Keratinocyte (primary cell): Measurements from ENCODE around the gene MFRP. TPM values are rescaled to one million over a fixed set of nuclear protein-coding genes. Genes with fewer than 3 reads are reported as not detected.
A peak's percentile ranks its signal among the peaks of the same experiment; 100 is the strongest.

Experiments
- DNase-seq: peaks from one replicate; pipeline ENCODE4 v3.0.0-alpha.2; 2011; ENCODE audit warnings: low read depth, missing footprints, low spot score
- FAIRE-seq: peaks from 2 replicates; lab custom pipeline; 2011; peaks lifted over from hg19 to GRCh38; lab: Jason Lieb, UNC
- H2AFZ ChIP-seq: 2 replicates; pipeline ENCODE4 v1.6.0; 2012; ENCODE audit warnings: low read length, control low read depth, inconsistent platforms; ENCODE audit not compliant: control insufficient read depth
- H3K27ac ChIP-seq: 2 replicates; pipeline ENCODE4 v1.5.1; 2011; ENCODE audit warnings: low read length; ENCODE audit not compliant: control insufficient read depth, insufficient read depth
- H3K27me3 ChIP-seq: 3 replicates; pipeline ENCODE4 v1.6.0; 2011; ENCODE audit warnings: low read length; ENCODE audit not compliant: control insufficient read depth, insufficient read depth; ENCODE audit errors: extremely low read depth
- H3K36me3 ChIP-seq, 2 experiments: 2 replicates in 1 of 2; 3 replicates in 1 of 2; pipeline ENCODE4 v1.5.1; 2011; ENCODE audit warnings: low read length in 2 of 2, mild to moderate bottlenecking in 1 of 2; ENCODE audit not compliant: control insufficient read depth in 2 of 2, insufficient read depth in 2 of 2; ENCODE audit errors: extremely low read depth in 1 of 2
- H3K4me1 ChIP-seq: 3 replicates; pipeline ENCODE4 v1.5.1; 2011; ENCODE audit warnings: low read length; ENCODE audit not compliant: control insufficient read depth, insufficient read depth; ENCODE audit errors: extremely low read depth
- H3K4me2 ChIP-seq: 3 replicates; pipeline ENCODE4 v1.6.0; 2011; ENCODE audit warnings: low read depth, low read length; ENCODE audit not compliant: control insufficient read depth, insufficient read depth; ENCODE audit errors: extremely low read depth
- H3K4me3 ChIP-seq, 3 experiments: fragments of 200-600 bp in 1 of 3; sonication (generic) in 1 of 3; 2 replicates in 2 of 3; 3 replicates in 1 of 3; pipeline ENCODE4 v1.5.1; 2011 to 2016; ENCODE audit warnings: low read length in 3 of 3, mild to moderate bottlenecking in 3 of 3, control low read depth in 2 of 3, inconsistent platforms in 1 of 3, low read depth in 1 of 3, mixed read lengths in 1 of 3, mixed run types in 1 of 3, moderate library complexity in 1 of 3; ENCODE audit not compliant: control insufficient read depth in 2 of 3, insufficient read depth in 2 of 3; ENCODE audit errors: extremely low read depth in 1 of 3
- H3K79me2 ChIP-seq: 2 replicates; pipeline ENCODE4 v1.6.0; 2012; ENCODE audit warnings: low read length; ENCODE audit not compliant: control insufficient read depth, insufficient read depth
- H3K9ac ChIP-seq: 3 replicates; pipeline ENCODE4 v1.6.0; 2011; ENCODE audit warnings: low read length; ENCODE audit not compliant: control insufficient read depth, insufficient read depth; ENCODE audit errors: extremely low read depth
- H3K9me1 ChIP-seq: 3 replicates; pipeline ENCODE4 v1.6.0; 2011; ENCODE audit warnings: low read length; ENCODE audit not compliant: control insufficient read depth, insufficient read depth; ENCODE audit errors: extremely low read depth
- H3K9me3 ChIP-seq: 2 replicates; pipeline ENCODE4 v1.5.1; 2012; ENCODE audit warnings: low read depth, low read length; ENCODE audit not compliant: control insufficient read depth
- H4K20me1 ChIP-seq: 3 replicates; pipeline ENCODE4 v1.6.0; 2011; ENCODE audit warnings: low read length; ENCODE audit not compliant: control insufficient read depth, insufficient read depth; ENCODE audit errors: extremely low read depth
- CTCF ChIP-seq, 3 experiments: IDR thresholded peaks in 1 of 3; conservative IDR thresholded peaks in 1 of 3; optimal IDR thresholded peaks in 1 of 3; 2 replicates in 2 of 3; 3 replicates in 1 of 3; pipeline versions ENCODE3 to v1.5.1; 2011; ENCODE audit warnings: low read length in 3 of 3, mild to moderate bottlenecking in 3 of 3, moderate library complexity in 2 of 3, control low read depth in 1 of 3, inconsistent platforms in 1 of 3; ENCODE audit not compliant: insufficient read depth in 2 of 3; ENCODE audit errors: extremely low read depth in 1 of 3
- EZH2 ChIP-seq: IDR thresholded peaks from one replicate; pipeline ENCODE4 v1.6.1; 2012; ENCODE audit warnings: inconsistent platforms, mild to moderate bottlenecking, low read length, moderate library complexity
- dilution Hi-C: fragments of 300-500 bp; cut with MboI; formaldehyde crosslinking; loops from one replicate; pipeline ENCODE4 v1.7.0; 2020; ENCODE audit warnings: low sequenced_read_pairs; ENCODE audit not compliant: extremely low pct_ligation_motif_present
- polyA plus RNA-seq, 5 experiments: library from polyadenylated mRNA; depleted of rRNA in 3 of 5; stranded (reverse) in 3 of 5; stranded (forward) in 1 of 5; unstranded in 1 of 5; fragments of >200 nt; gene quantifications; 1 replicate in 1 of 5; 2 replicates in 3 of 5; 3 replicates in 1 of 5; pipeline versions ENCODE4 v1.2.1 to v1.2.3, GENCODE V29; 2011 to 2012; ENCODE audit warnings: missing spikeins in 2 of 5, low read depth in 1 of 5, low replicate concordance in 1 of 5

Gene MFRP
- polyA plus RNA-seq, 1 donor (not counting 4 experiments of a cell fraction or from before 2014, with no cell fraction given) = not detected

DNA sequence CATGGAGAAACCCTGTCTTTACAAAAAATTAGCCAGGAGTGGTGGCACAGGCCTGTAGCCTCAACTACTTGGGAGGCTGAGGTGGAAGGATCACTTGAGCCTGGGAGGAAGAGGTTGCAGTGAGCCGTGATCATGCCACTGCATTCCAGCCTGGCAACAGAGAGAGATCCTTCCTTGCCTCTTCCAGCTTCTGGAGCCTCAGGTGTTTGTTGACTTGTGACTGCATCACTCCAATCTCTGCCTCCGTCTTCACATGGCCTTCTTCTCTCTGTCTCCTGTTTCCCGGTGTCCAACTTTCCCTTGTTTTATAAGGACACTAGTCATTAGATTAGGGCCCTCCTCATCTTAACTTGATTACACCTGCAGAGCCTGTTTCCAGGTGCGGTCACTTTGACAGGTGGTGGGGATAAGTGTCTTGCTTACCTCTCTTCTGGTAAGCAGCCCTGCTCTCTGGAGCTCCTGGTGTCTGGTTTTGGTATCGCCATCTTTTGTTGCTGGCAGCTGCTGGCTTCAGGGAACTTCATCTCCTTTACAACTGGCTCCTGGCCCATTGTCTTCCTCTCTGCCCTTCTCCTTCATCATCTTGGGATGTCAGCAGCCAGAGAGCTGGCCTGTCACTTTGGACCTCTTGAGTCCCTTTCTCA is 43.2 kb upstream of the MFRP start:
- Histone ChIP-seq H3K9me1 (no peaks in the 10 kb centered on the region), H3K9me3 (no peaks in the 10 kb centered on the region), H3K36me3 (no peaks in the 10 kb centered on the region), H4K20me1 (no peaks in the 10 kb centered on the region), H3K4me2 (no peak overlapping the region), H3K4me3 (no peak overlapping the region), H3K9ac (no peak overlapping the region), H3K79me2 (no peaks in the 10 kb centered on the region), H3K4me1 (no peaks in the 10 kb centered on the region), H2AFZ (no peak overlapping the region), H3K27me3 (no peaks in the 10 kb centered on the region), H3K27ac (no peak overlapping the region)
- FAIRE-seq = no peak
- dilution Hi-C loops = no loop called here
- DNase-seq = no peak
- TF ChIP-seq EZH2 (no peak), CTCF (optimal IDR thresholded peaks at IDR 0.05 in 1 of 3, IDR thresholded peaks at IDR 0.05 in 1 of 3, conservative IDR thresholded peaks at IDR 0.05 in 1 of 3; ENCODE audit: extremely low read depth in 1 of 3, insufficient read depth in 2 of 3, low read length in 3 of 3) (peak; percentile 40 to 63 (median 49))

DNA sequence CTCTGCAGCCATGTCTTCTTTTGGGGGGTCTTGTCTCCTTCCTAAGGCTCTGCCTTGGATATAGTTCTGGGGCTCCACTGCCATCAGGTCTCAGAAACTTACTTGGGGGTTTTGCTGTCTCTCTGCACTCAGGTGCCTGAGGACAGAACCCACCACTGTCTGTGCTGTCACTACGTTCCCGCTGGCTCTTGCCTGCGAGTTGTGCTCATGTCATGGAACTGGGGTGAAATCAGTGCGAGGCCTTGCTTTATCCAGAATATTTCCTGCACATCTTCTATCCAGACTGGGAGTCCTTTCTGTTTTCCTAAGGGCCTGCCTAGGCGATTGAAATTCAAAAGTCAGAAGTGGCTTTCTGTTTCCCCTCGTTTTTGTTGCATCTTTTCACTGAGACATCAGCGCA is 41.6 kb upstream of the MFRP start:
- Histone ChIP-seq H2AFZ (no peak overlapping the region), H3K36me3 (no peaks in the 10 kb centered on the region), H3K79me2 (no peaks in the 10 kb centered on the region), H3K9me1 (no peaks in the 10 kb centered on the region), H3K4me1 (no peaks in the 10 kb centered on the region), H3K27ac (no peak overlapping the region), H3K4me2 (no peak overlapping the region), H4K20me1 (no peaks in the 10 kb centered on the region), H3K9me3 (no peaks in the 10 kb centered on the region), H3K9ac (no peak overlapping the region), H3K4me3 (no peak overlapping the region), H3K27me3 (peaks cover under 1% of the 10 kb centered on the region)
- FAIRE-seq (no peak), DNase-seq (no peak)
- TF ChIP-seq CTCF (optimal IDR thresholded peaks at IDR 0.05 in 1 of 3, IDR thresholded peaks at IDR 0.05 in 1 of 3, conservative IDR thresholded peaks at IDR 0.05 in 1 of 3; ENCODE audit: extremely low read depth in 1 of 3, insufficient read depth in 2 of 3, low read length in 3 of 3) = no peak
- no peak for TF ChIP-seq EZH2
- dilution Hi-C loops = no loop called here
